Stimulated activated CD4-positive, alpha-beta T cell treated with anti-CD3 and anti-CD28 coated beads, TNF-alpha, amount 100 ng/mL, for 1 hour (primary cell): ENCODE measurements around the gene COL11A2.
A peak's percentile ranks its signal among the peaks of the same experiment; 100 is the strongest.
"Not testable (repeated sequence)": the region's sequence is repeated elsewhere in the genome, so short reads cannot be mapped to it uniquely, and the experiment has no call there.

Experiments
- DNase-seq, 3 donors: peaks; one replicate each; pipeline ENCODE4 v3.0.0-alpha.2; 2020; ENCODE audit warnings: low read depth in 3 of 3, low spot score in 1 of 3

The COL11A2 gene

GRCh38 chr6:33160096-33160495 is 32.2 kb downstream of the COL11A2 start:
- DNase-seq = no peak

- no peak for DNase-seq
Observed at GRCh38 chr6:33156964-33157363, 35.3 kb downstream of the COL11A2 start.

GRCh38 chr6:33156561-33156960 is 35.7 kb downstream of the COL11A2 start:
- DNase-seq = no peak

- no peak for DNase-seq
Observed at GRCh38 chr6:33154349-33154748, 37.9 kb downstream of the COL11A2 start.

GRCh38 chr6:33151050-33151449 is 41.2 kb downstream of the COL11A2 start:
- DNase-seq = no peak

- not testable (repeated sequence) for DNase-seq
Observed at GRCh38 chr6:33150560-33150959, 41.7 kb downstream of the COL11A2 start.

- DNase-seq = no peak
Observed at GRCh38 chr6:33147807-33148666, 44.2 kb downstream of the COL11A2 start.

GRCh38 chr6:33144373-33144772 is 47.9 kb downstream of the COL11A2 start:
- DNase-seq = no peak

- no peak for DNase-seq
Observed at GRCh38 chr6:33143113-33143770, 49.0 kb downstream of the COL11A2 start.

- no peak for DNase-seq
Observed at GRCh38 chr6:33142501-33143070, 49.7 kb downstream of the COL11A2 start.

- DNase-seq = no peak
Observed at GRCh38 chr6:33140556-33140955, 51.7 kb downstream of the COL11A2 start.

GRCh38 chr6:33139596-33140206 is 52.6 kb downstream of the COL11A2 start:
- DNase-seq = no peak

- DNase-seq = no peak
Observed at GRCh38 chr6:33136310-33136900, 55.9 kb downstream of the COL11A2 start.

- no peak for DNase-seq
Observed at GRCh38 chr6:33132081-33132524, 60.2 kb downstream of the COL11A2 start.

GRCh38 chr6:33128318-33128717 is 63.9 kb downstream of the COL11A2 start:
- no peak for DNase-seq

- peak in 1 of 3 donors; percentile 46 for DNase-seq
Observed at GRCh38 chr6:33126101-33126714, 66.1 kb downstream of the COL11A2 start.

GRCh38 chr6:33124947-33125346 is 67.3 kb downstream of the COL11A2 start:
- DNase-seq = no peak

- DNase-seq = no peak
Observed at GRCh38 chr6:33124525-33124901, 67.8 kb downstream of the COL11A2 start.

GRCh38 chr6:33123732-33124524 is 68.3 kb downstream of the COL11A2 start:
- DNase-seq = no peak

GRCh38 chr6:33123181-33123580 is 69.1 kb downstream of the COL11A2 start:
- DNase-seq = no peak
